Measurements from ENCODE around the gene ZSWIM9. TPM values are rescaled to one million over a fixed set of nuclear protein-coding genes. Genes with fewer than 3 reads are reported as not detected.
"Not testable (repeated sequence)": the region's sequence is repeated elsewhere in the genome, so short reads cannot be mapped to it uniquely, and the experiment has no call there.

The ZSWIM9 gene
- total and polyA plus RNA-seq, 8 donors = 6.5 to 11.4 (median 9.5) TPM

GRCh38 chr19:48237057-48237456 lies 66.6 kb downstream of the ZSWIM9 start:
- Histone ChIP-seq H3K27ac (no peak overlapping the region), H3K36me3 (peaks cover 0 to 100% of the 10 kb centered on the region in 2 donors), H3K4me3 (no peak overlapping the region), H3K9me3 (no peaks in the 10 kb centered on the region), H3K27me3 (no peaks in the 10 kb centered on the region), H3K4me1 (no peaks in the 10 kb centered on the region)
- intact Hi-C loops (cut with DNase I) = no loop called here
- DNase-seq = no peak
- TF ChIP-seq, protein P1, sequence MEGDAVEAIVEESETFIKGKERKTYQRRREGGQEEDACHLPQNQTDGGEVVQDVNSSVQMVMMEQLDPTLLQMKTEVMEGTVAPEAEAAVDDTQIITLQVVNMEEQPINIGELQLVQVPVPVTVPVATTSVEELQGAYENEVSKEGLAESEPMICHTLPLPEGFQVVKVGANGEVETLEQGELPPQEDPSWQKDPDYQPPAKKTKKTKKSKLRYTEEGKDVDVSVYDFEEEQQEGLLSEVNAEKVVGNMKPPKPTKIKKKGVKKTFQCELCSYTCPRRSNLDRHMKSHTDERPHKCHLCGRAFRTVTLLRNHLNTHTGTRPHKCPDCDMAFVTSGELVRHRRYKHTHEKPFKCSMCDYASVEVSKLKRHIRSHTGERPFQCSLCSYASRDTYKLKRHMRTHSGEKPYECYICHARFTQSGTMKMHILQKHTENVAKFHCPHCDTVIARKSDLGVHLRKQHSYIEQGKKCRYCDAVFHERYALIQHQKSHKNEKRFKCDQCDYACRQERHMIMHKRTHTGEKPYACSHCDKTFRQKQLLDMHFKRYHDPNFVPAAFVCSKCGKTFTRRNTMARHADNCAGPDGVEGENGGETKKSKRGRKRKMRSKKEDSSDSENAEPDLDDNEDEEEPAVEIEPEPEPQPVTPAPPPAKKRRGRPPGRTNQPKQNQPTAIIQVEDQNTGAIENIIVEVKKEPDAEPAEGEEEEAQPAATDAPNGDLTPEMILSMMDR (IDR thresholded peaks at IDR 0.05) = no peak
- ATAC-seq = no peak

DNA sequence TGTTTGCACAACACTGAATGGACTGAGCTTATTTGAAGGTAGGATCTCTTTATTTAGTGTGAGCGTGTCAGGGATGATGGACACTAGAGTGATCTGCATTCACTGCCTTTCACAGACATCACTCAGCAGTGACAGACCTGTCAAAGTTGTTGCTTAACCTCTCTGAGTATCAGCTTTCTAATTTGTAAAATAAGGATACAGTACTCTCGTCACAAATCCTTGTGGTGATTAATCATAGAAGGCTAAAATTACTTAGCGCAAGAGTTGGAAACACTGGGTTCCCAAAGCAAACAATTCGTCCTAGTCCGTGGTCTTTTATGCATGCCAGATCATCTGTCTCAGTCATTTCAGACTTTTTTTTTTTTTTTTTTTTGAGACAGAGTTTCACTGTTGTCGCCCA lies 68.6 kb downstream of the ZSWIM9 start:
- ATAC-seq (no peak), DNase-seq (no peak)
- Histone ChIP-seq H3K4me1 (peaks cover 0 to under 1% of the 10 kb centered on the region in 2 donors), H3K9me3 (no peaks in the 10 kb centered on the region), H3K27me3 (no peaks in the 10 kb centered on the region), H3K36me3 (peaks cover 0 to 95% of the 10 kb centered on the region in 2 donors), H3K4me3 (no peak overlapping the region), H3K27ac (no peak overlapping the region)
- TF ChIP-seq, protein P1 (IDR thresholded peaks at IDR 0.05) = no peak
- intact Hi-C loops (cut with DNase I) = no loop called here

DNA sequence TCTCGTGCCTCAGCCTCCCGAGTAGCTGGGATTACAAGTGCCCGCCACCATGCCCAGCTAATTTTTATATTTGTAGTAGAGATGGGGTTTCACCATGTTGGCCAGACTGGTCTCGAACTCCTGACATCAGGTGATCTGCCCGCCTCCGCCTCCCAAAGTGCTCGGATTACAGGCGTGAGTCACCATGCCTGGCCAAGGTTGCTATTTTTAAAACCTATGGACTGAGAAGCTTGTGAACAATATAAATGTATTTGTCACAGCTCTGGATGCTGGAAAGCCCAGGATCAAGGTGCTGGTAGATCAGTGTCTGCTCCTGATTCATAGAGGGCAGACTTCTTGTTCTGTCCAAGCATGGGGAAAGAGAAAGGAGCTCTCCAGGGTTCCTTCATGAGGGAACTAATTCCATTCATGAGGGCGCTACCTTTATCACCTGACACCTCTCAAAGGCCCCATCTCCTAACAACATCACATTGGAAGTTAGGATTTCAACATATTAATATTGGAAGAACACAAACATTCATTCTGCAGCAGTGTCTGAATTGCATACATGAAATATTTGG lies 69.2 kb downstream of the ZSWIM9 start:
- TF ChIP-seq, protein P1 (IDR thresholded peaks at IDR 0.05) = no peak
- ATAC-seq (no peak), DNase-seq (no peak)
- Histone ChIP-seq H3K4me1 (peaks cover 0 to 6% of the 10 kb centered on the region in 2 donors), H3K4me3 (no peak overlapping the region), H3K36me3 (peaks cover 0 to 89% of the 10 kb centered on the region in 2 donors), H3K9me3 (no peaks in the 10 kb centered on the region), H3K27me3 (no peaks in the 10 kb centered on the region), H3K27ac (no peak overlapping the region)
- intact Hi-C loops (cut with DNase I) = no loop called here

DNA sequence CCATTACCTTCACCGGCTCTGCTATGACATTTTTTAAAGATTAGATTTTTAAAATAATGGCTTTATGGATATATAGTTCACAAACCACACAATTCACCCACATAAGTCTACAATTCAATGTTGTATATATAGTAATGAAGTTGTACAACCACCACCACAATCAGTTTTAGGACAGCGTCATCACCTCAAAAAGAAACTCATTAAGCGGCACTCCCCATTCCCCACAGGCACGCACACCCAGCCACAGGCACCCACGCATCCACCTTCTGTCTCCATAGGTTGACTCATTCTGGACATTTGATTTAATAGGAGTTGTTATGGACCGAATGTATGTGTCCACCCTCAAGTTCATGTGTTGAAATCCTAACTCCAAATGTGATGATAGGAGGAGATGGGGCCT lies 71.3 kb downstream of the ZSWIM9 start:
- Histone ChIP-seq H3K4me1 (peaks cover 0 to 24% of the 10 kb centered on the region in 2 donors), H3K36me3 (peaks cover 0 to 72% of the 10 kb centered on the region in 2 donors)
- H3K27me3 ChIP-seq; H3K9me3 ChIP-seq; intact Hi-C loops (cut with DNase I); DNase-seq; ATAC-seq; H3K4me3 ChIP-seq; H3K27ac ChIP-seq: not testable (repeated sequence)

DNA sequence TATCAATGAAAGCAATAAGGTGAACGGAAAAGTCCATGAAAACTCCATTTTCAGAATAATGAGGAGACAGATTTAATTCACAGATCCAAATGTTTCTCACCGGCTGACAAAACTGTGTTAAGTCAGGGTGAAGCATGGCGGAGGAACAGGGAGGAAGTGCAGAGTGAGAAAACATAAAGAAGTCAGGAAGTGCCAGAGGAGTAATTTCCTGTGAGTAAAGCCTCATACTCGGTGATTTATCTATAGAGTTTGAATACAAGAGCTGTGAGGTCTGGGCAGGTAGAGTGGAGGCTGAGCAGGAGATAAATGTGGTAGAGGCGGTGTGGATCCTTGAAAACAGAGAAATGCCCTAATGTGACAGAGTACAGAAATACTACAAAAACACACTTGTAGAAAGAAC lies 73.8 kb downstream of the ZSWIM9 start:
- Histone ChIP-seq H3K4me3 (no peak overlapping the region), H3K27me3 (no peaks in the 10 kb centered on the region), H3K4me1 (peaks cover 4 to 41% of the 10 kb centered on the region in 2 donors), H3K27ac (peak overlapping the region; percentile 21 to 73), H3K9me3 (no peaks in the 10 kb centered on the region), H3K36me3 (peaks cover 0 to 62% of the 10 kb centered on the region in 2 donors)
- no peak for DNase-seq
- ATAC-seq = no peak
- TF ChIP-seq, protein P1 (IDR thresholded peaks at IDR 0.05) = no peak
- intact Hi-C loops (cut with DNase I) = no loop called here

DNA sequence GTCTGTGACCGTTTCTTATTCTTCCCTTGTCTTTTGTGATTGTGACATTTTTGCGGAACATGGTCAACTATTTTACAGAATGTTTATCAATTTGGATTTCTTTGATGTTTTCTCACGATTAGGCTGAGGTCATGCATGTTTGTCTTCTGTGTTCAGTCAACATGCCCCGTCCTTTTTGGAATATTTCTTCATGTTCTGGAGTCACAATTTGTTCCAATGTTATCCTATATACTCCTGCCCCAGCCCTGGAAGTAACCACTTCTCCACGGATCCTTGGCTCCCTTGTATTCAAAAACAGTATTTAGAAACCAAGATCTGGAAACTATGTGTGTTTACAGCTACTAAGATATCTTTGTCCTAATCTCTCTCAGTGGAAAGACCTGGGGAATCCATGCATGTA lies 75.6 kb downstream of the ZSWIM9 start:
- H3K9me3 ChIP-seq = no peaks in the 10 kb centered on the region
- DNase-seq (no peak), ATAC-seq (no peak)
- H3K4me1 ChIP-seq = peaks cover 4 to 54% of the 10 kb centered on the region in 2 donors
- no peak overlapping the region for H3K4me3 ChIP-seq
- TF ChIP-seq, protein P1 (IDR thresholded peaks at IDR 0.05) = no peak
- H3K27me3 ChIP-seq = no peaks in the 10 kb centered on the region
- H3K36me3 ChIP-seq = peaks cover 0 to 44% of the 10 kb centered on the region in 2 donors
- intact Hi-C loops (cut with DNase I) = no loop called here
- no peak overlapping the region for H3K27ac ChIP-seq
